ENCODE measurements around the gene RPL12. TPM values are rescaled to one million over a fixed set of nuclear protein-coding genes. Genes with fewer than 3 reads are reported as not detected.

Gene RPL12
- total and polyA plus RNA-seq, 2 donors = 2,447 to 3,757 TPM

Other genes starting within 250 kb of the RPL12 start
- 2.2 TPM for gene GARNL3, start 186.6 kb downstream of the RPL12 start, total RNA-seq
- 1.5 TPM for gene GARNL3, start 186.6 kb downstream of the RPL12 start, polyA plus RNA-seq
- gene SLC2A8, start 54.2 kb downstream of the RPL12 start, total RNA-seq = 3.6 TPM
- 7.8 TPM for gene SLC2A8, start 54.2 kb downstream of the RPL12 start, polyA plus RNA-seq
- 8.8 TPM for gene ZNF79, start 27.0 kb downstream of the RPL12 start, total RNA-seq
- 3.3 TPM for gene ZNF79, start 27.0 kb downstream of the RPL12 start, polyA plus RNA-seq
- gene LRSAM1, start 104 bp upstream of the RPL12 start, total RNA-seq = 4.1 TPM
- gene LRSAM1, start 104 bp upstream of the RPL12 start, polyA plus RNA-seq = 24.1 TPM
- 2.7 TPM for gene STXBP1, start 160.9 kb upstream of the RPL12 start, total RNA-seq
- gene STXBP1, start 160.9 kb upstream of the RPL12 start, polyA plus RNA-seq = 10.2 TPM

Data from thymus (tissue), 2 donors.